ENCODE data around the gene MYH13.
"Not testable (repeated sequence)": the region's sequence is repeated elsewhere in the genome, so short reads cannot be mapped to it uniquely, and the experiment has no call there.

DNA sequence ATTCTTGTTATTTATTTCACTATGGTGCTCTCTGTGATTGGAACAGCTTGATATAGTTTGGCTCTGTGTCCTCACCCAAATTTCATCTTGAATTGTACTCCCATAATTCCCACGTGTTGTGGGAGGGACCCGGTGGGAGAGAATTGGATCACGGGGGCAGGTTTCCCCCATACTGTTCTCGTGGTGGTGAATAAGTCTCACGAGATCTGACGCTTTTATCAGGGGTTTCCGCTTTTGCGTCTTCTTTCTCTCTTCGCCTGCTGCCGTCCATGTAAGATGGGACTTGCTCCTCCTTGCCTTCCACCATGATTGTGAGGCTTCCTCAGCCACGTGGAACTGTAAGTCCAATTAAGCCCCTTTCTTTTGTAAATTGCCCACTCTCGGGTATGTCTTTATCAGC lies 81.2 kb downstream of the MYH13 start:
- TF ChIP-seq, protein P1, sequence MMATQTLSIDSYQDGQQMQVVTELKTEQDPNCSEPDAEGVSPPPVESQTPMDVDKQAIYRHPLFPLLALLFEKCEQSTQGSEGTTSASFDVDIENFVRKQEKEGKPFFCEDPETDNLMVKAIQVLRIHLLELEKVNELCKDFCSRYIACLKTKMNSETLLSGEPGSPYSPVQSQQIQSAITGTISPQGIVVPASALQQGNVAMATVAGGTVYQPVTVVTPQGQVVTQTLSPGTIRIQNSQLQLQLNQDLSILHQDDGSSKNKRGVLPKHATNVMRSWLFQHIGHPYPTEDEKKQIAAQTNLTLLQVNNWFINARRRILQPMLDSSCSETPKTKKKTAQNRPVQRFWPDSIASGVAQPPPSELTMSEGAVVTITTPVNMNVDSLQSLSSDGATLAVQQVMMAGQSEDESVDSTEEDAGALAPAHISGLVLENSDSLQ (IDR thresholded peaks at IDR 0.05): not testable (repeated sequence)
- not testable (repeated sequence) for TF ChIP-seq NFRKB, ELF4, TARDBP (IDR thresholded peaks at IDR 0.05)

Measured in HEK293T (cell line).